Midbrain (tissue), 1 donor: ENCODE data around the gene ROBO3.

Experiments used
- DNase-seq: peaks from one replicate; lab custom pipeline; 2025; lab: John Stamatoyannopoulos, UW

Gene ROBO3

GRCh38 chr11:124920870-124921609 is 55.8 kb downstream of the ROBO3 start:
- DNase-seq: no peak

GRCh38 chr11:124922831-124923230 is 57.6 kb downstream of the ROBO3 start:
- no peak for DNase-seq

GRCh38 chr11:124923296-124923695 is 58.1 kb downstream of the ROBO3 start:
- DNase-seq: no peak

- peak; percentile 70 for DNase-seq
Measured at GRCh38 chr11:124928942-124929665, 63.9 kb downstream of the ROBO3 start.

DNA sequence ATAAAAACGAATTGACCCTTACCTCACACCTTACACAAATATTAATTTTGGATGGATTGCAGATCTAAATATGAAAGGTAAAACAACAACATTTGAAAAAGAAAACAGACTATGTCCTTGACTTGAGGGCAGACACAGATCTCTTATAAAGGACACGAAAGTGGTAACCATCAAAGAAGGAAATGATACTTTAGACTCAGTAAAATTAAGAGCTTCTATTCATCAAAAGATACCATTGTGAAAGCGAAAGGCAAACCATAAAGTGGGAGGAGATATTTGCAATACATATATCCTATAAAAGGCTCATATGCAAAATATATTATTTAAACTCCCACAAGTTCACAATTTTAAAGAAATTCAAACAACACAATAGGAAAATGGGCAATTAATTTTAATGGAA is 65.6 kb downstream of the ROBO3 start:
- no peak for DNase-seq
